ENCODE measurements around the gene DOCK9.
"Not testable (repeated sequence)": the region's sequence is repeated elsewhere in the genome, so short reads cannot be mapped to it uniquely, and the experiment has no call there.

DOCK9 gene

DNA sequence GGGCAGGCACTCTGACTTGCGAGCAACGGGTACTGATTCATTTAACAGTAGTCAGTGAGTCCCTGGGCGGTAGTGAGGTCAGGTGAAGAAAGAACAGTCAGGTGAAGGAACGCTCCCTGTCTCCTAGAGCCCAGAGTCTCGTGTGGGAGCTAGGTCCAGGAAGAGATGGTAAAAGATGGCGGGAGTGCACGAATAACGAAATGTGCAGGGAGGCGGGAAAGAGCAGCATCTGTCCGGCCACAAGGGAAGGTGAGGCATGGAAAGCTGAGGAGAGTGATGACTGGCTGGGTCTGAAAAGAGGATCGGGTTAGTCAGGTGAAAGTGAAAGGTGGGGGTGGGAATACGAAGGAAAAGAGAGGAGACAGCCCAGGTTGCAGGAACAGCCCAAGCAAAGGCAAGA, 161.5 kb downstream of the DOCK9 start:
- no peak for DNase-seq

DNA sequence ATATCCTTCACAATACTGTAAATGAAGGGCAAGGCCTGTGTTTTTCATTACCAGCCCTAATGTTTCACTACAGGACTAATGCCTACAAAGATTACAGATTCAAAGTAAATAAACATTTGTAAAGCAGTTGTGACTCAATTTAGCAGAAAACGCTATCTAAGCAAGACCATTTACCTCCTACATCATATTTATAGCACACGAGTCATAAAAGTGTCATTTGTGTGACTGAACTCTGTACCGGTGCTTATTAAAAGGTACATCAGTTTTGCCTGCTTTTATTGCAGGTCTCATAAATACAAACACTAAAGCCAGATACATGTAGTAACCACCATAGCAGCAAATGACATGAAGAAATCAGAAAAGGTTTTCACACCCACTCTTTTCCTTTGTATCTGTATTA, 163.9 kb downstream of the DOCK9 start:
- DNase-seq: no peak

DNA sequence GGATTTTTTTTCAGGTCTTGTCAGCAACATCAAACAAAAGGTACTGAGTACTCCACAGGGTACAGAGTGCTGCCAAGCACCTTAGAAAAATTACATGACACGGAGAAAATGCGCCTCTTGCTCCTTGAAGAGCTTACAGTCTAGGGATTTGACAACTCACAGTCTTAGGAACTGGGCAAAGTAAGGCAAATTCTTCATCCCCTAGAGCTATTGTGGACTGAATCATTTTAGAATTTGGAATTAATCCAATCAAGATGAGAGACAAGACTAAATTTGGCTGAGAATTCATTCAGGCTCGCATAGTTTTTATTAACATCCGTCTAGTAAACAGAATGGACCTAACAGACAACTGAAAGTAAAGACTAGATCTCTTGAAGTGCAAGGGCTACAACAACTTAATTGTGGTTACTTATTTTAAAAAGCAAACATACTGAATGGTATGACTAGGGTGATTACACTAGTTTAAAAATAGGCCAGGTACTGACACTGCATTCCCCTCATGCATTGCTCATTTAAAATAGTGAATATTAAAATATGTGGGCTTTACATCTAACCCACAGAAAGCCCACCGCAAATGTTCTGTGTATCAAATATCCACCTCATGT, 165.6 kb downstream of the DOCK9 start:
- DNase-seq: not testable (repeated sequence)

DNA sequence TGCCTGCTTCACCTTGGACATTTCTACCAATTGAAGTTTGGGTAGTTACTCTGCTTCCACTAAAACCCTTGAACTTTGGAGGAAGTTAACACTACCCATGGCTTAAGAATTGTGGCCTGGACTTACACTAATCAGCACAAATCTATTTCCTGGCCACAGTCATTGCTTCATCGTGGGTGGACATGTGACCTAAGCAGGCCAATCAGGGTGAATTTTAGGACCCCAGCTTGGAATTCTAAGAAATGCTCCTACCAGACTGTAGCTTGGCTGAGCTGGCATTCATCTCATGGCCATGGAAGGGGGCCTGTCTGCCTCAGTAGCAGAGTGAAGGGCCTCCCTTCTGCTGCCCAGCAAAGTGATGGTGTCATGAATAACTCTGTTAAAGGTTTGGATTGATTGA, 167.1 kb downstream of the DOCK9 start:
- no peak for DNase-seq

DNA sequence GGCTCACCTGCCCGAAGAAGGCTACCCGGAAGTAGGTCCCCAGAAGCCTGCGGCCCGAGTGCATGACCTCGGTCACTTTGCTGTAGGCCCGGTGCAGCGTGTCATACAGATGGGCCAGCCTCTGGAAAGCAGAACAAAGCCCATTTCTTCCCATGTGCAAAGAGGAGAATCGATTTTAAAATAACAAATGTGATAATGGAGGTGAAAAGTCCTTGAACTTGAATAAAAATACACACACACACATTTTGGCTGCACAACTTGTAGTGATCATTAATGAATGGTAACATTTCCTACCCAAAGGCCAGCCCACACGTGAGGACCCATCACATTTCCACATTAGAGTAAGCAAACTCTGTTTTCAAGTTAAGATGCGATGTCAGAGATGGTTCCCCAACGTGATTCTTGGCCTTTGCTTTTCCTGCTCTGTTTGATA, 168.5 kb downstream of the DOCK9 start:
- DNase-seq: no peak

DNA sequence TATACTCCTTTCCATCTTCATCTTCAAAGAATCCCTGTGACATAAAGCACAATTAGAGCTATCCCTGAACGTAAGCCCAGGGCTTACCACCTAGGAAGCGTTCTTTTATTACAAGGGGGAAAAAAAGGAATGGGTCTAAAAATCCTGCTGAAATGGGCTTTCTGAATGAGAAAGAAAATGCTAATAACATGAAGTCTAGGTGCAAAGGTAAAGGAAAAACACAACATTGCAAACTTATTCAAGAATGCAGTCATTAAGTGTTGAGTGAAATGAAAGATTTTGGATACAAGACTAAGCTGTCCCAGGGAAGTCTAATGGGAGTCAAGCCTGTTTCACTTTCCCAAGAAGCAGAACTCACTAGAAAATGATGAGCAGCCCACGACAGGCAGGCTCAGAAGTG, 170.1 kb downstream of the DOCK9 start:
- DNase-seq: no peak

DNA sequence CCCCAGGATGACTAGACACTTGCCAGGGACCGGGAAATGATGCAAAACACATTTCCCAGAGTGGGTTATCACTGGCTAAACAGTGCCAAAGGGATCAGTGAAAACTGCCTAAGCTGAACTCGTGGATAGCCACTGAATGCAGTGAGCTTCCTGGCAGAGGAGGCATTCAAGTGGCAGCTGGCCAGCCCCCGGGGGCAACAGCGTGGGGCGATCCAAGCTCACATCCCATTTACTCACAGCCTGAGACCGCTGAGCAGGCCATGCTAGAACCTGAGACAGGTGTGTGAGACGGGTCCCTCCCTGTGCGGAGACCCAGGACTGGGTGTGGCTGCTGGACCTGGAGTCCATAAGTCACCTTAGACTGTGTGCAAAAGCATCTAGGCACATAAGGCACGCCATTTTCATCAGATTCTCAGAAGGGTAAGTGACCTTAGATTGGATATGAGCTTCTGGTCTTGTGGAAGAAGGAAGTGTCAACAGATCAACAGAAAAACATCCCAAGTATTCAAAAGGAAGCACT, 173.5 kb downstream of the DOCK9 start:
- DNase-seq: no peak

DNA sequence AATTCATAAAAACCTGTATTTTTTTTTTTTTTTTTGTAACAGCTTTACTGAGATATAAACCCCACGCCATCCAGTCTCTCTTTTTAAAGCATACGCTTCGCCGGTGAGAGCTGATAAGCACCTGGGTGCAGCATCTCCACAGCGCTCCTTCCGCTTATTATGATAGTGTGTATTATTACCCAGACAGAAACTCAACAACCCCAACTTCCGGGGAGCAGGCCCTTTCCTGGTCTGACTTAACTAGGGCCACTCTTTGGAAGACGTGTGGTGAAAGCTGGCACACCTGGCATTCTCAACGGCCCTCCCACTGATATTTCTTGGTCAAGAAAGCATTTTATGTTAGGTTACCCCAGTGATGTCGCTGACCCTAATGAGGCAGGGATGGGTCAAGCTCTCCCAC, 173.9 kb downstream of the DOCK9 start:
- no peak for DNase-seq

DNA sequence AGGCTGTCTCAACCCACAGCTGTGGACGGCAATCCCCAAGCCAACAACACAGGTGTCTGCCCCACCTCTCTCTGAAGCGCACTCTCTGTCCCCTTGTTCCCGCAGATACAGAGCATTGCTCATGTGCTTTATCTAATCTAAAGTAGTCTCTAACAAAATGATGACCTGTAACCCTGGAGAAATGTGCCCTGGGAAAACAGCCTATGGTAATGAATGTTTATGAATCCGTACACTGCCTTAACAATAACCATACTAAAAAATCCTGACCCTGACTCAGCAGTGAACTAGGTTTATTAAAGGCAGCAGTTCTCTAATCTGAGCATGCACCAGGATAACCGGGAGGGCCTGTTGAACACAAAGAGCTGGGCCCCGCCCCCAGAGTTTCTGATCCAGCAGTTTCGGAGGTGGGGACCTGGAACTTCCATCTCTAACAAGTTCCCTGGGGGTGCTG, 174.7 kb downstream of the DOCK9 start:
- no peak for DNase-seq

DNA sequence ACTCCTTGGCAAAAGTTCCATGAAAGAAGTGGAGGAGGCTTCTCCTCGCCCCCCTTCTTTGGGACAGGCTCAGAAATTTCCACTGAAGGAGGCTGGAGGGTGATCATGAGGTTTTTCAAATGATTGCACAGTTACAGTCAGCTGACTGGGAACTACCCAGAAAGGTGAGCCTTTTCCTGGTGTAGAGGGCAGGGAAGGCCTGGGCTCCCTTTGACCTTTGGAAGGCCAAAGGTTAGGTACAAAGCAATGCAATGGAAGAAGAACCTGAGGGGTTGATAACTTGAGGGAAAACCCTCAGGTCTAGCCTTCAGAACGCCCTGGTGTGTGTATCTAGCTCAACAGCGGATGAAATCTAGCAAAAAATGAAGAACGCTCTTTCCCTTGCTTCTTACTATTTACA, 175.3 kb downstream of the DOCK9 start:
- DNase-seq: no peak

DNA sequence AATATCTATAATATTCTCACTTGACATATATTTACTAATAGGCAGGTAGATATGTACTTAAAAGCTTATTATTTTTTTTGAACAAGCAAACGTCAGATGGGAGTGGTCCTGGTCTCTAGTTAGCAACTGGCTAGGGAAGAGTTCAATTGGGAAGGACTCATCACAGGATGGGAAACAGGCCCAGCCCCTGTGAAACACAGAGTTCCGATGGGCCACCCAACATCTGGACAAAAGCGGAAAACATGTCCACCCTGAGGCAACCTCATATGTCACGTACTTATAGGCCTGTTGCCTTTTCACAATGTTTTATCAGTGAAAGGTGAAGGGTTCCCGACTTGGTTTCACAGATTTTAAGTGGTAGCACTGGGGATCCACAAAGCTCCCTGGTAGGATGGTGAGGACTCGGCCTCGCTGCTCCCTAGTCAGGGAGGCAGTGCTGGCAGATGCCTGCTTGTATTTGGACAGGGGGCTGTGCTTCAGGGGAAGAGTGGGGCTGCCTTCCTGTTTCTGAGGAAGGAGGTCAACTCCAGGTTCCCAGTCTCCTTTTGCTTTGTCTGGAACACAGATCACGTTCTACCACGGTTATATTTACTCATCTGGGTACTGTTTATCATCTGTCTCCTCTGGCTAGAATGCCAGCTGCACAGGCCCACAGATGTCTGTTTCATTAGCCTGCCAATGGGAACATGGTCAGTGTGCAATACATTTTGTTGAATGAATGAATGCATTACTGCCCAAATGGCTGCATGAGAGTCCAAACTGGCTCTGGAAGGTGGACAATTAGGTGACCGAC, 176.0 kb downstream of the DOCK9 start:
- no peak for DNase-seq

DNA sequence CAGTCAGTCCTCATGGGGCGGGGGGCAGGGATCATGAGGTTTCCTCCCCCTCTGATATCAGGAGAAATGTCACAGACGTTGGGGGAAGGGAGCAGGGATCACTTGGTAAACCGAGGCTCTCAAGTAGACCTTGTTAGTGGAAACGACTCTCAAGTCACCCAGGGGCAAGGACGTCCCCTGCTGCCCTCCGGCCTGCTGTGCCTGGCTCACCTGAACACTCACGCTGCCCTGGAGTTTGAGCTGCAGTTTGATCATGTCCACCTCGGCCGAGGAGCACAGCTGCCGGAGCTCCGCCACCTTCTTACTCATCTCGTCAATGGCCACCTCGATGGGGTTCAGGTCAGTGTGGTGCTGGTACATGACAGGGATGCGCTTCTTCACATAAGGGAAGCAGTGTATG, 177.8 kb downstream of the DOCK9 start:
- DNase-seq: no peak

DNA sequence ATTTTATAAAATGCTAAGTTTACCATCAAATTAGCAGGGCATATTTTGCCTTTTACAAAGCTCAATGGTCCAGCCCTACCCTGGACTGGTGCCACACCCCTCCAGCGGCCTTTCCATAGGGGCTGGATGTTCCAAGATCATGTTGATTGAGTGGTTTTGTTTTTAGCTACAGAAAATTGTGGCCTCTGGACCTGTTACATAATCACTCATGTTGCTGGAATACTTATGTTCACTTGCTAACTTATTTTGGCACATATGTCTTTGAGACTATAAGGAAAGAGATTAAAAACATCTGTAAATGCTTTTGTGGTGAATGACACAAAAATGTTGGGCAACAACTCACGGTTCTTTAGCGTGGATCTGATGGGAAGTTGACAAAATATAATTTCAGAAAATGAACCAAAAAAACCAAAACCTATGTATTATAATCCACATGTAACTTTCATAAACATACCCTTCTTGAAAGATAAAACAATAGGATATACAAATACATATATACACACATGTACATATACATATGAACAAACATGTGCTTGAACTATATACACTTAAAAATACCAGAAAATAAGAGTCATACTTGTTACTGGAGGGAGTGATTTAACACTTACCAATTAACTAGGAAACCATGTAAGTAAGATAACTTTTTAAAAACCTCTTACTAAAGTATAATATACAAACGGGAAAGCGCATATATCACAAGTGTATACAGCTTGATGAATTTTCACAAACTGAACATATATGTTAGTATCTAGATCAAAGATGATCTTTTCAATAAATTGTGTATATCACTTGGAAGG, 178.8 kb downstream of the DOCK9 start:
- peak; percentile 93 for DNase-seq

DNA sequence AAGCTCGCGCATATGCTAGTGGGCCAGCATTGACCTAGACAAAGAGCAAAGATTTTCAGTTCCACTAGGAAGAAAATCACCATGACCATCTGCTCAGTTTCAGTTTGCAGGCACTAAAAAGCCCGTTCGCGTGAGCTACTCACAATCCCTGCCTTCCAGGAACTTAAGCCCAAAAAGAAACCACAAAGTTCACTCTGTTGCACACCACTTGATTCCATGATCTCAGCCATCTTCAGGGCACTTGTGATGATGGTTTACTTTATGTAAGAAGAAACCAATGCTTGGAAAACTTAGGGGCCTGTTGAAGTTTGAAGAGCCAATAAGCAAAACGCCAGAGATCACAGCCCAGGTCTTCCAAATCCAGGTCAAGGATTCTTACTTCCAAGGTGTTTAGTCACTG, 180.4 kb downstream of the DOCK9 start:
- peak; percentile 35 for DNase-seq

DNA sequence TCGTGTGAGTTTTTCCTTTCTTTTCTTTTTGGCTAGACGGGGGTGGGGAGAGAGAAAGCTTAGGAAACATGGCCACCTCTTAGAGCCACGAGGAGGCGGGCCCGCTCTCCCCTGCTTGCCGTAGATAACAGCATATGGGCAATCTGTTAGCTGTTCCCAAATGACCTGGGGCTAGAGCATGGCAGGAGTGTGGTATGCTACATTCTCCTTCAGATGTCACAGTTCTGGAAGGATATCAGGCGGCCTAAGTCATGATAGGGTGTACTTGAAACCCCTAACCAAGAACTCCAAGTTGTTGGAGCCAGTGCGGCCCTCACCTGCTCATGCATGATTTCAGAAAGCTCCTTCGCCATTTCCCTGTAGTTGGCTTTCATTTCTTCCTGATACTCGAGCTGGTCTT, 181.1 kb downstream of the DOCK9 start:
- no peak for DNase-seq

DNA sequence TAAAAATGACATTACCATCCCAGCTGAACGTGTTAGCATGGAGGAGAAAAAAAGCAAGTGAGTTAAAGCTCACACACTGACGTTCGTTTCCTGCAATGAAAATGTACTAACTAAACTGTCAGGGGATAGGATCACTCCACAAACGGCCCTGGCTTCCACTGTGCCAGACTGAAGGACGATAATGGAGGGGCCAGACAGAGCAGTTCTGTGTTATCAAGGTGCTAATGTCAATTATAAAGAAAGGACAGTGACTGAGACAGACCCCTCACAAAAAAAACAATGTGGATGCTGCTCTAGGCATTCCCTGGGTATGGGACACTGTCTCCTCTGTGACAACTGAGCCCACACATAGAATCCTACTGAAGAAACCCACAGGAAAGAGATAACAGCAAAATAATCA, 181.7 kb downstream of the DOCK9 start:
- DNase-seq: no peak

DNA sequence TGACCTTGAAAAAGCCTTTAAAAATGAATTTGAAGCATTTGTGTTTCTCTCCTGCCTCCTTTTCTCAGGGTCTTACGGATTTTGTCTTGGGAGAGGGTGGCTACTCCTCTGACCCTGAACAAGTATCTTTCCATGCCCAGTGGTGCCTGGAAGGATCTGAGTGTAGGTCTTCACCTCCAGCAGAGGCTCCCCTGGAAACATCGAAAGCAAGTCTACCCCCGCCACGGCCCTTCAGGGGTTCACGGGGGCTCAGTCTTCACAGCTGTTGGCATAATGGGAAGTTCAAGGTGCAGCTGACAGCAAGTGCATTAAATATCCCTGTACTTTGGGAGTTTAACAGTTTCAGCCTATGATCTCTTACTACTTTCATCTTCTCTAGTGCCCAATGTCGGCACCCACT, 182.6 kb downstream of the DOCK9 start:
- no peak for DNase-seq

DNA sequence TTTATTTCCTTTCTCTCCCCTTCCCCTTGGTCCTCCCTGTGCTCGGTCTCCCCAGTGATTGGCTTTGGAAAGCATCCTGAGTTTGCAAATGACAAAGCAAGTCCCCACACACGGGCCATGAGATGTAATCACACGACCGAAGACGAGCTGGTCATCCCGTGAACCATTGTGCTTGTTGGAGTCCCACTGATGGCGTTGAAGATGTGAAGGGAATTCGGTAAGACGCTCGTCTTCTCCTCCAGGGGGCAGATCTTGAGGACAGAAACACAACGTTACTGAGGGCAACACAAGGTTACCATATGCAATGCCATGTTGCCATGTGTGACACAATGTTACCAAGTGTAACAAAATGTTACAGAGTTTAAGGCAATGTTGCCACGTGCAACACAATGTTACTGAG, 183.4 kb downstream of the DOCK9 start:
- no peak for DNase-seq

DNA sequence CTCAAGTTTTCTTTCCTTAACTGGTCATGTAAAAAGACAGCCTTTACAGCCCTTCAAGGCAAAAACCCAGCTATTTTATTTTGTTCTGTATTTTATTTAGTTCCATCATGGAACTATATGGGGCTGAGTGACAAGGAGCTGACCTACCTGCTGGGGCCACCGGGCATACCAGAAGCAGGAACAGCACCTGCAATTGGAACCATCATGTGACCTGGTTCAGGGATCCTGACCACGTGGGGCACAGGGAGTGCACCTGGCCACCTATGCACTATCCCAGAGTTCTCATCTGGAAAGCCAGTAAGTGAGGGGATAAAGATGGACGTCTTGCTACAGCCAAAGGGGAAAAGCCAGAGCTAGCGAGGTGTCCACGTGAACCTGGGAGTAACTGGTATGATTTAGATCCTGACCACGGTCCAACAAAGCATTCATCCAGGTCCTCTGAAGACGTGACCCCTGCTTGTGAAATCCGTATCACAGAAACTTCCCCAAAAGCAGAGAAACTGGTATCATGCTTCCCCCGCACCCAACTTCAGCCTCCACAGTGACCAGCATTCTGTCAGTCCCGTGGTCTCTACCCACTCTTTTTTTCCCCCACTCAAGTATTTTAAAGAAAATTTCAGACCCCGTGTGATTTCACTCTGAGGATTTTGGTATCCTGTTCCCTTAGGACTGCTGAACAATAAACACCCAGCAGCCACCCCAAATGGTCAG, 184.9 kb downstream of the DOCK9 start:
- DNase-seq: no peak

DNA sequence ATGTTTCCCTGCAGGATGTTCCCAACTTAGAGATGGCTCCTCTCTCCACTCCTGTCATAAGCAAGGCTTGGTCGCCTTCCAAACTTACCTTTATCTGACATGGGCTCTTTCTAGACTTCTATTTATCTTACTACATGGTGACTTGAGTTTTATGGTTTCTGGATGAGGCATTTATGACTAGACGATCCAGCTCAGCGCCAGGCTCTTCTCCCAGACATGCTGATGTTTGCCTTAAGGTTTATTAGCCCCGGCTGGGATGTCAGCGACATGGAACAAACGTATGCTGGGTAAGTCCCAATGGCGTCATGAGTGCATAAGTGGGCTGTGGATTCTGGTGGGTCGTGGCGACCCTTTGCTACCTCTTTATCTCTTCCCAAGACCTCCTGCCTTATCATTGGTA, 185.5 kb downstream of the DOCK9 start:
- no peak for DNase-seq

DNA sequence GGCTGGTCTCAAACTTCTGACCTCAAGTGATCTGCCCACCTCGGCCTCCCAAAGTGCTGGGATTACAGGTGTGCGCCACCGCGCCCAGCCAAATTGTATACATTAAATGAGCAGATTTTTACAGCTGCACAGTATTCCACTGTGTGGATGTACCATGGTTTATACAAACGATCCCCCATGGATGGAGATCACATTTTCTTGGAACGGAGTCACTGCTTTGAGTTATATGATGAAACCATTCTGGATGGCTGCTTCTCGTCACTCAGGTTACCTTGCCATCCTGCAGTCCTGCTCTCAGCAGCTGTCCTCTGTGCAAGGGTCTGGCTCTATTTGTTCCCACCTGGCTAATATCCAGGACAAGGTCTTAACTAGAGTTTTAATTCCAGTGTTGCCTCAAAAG, 186.3 kb downstream of the DOCK9 start:
- no peak for DNase-seq

DNA sequence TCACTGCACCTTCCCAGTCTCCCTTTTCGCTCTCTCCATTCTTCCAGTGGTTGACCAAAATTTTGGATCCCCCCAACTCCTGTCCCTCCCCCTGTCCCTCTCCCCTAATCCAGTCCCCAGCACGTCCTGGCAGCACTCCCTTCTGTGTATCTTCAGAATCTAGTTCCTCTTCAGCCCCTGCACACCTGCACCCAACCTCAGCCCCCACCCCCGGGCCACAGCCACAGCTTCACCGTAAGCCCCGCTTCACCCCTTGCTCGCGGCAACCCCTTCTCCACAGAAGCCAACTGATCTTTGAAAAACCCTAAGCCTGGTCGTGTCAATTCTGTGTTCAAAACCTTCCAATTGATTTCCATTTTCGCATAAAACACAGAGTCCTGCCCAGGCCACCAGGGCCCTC, 189.9 kb downstream of the DOCK9 start:
- DNase-seq: no peak

DNA sequence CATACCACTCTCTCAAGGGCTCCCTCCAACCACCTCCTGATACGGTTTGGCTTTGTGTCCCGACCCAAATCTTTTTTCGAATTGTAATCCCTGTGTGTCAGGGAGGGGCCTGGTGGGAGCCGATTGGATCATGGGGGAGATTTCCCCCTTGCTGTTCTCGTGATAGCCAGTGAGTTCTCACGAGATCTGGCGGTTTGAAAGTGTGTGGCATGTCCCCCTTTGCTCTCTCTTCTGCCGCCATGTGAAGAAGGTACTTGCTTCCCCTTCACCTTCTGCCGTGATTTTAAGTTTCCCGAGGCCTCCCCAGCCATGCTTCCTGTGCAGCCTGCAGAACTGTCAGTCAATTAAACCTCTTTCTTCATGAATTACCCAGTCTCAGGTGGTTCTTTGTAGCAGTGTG, 190.7 kb downstream of the DOCK9 start:
- DNase-seq: no peak

All from fibroblast of skin of abdomen (primary cell).